ENCODE results near the gene WRAP73.
"Not testable (repeated sequence)": the region's sequence is repeated elsewhere in the genome, so short reads cannot be mapped to it uniquely, and the experiment has no call there.

WRAP73 gene

GRCh38 chr1:3627515-3628253, 22.2 kb downstream of the WRAP73 start:
- no peak for DNase-seq

GRCh38 chr1:3626025-3626424, 23.9 kb downstream of the WRAP73 start:
- no peak for DNase-seq

- DNase-seq: no peak
Measured at GRCh38 chr1:3625151-3625907, 24.6 kb downstream of the WRAP73 start.

GRCh38 chr1:3624200-3625136, 25.4 kb downstream of the WRAP73 start, which contains the start of gene TPRG1L:
TSS of gene TPRG1L (plus strand) at chr1:3625015. CDS start at chr1:3625073, 58 bp downstream.
- peak; percentile 97 for DNase-seq

GRCh38 chr1:3623441-3624199, 26.3 kb downstream of the WRAP73 start:
- DNase-seq: no peak

- DNase-seq: not testable (repeated sequence)
Measured at GRCh38 chr1:3622102-3622501, 27.8 kb downstream of the WRAP73 start.

- not testable (repeated sequence) for DNase-seq
Measured at GRCh38 chr1:3621151-3621671, 28.7 kb downstream of the WRAP73 start.

GRCh38 chr1:3620708-3621107, 29.2 kb downstream of the WRAP73 start:
- DNase-seq: no peak

GRCh38 chr1:3618881-3619671, 30.8 kb downstream of the WRAP73 start:
- DNase-seq: peak; percentile 82

- no peak for DNase-seq
Measured at GRCh38 chr1:3618531-3618880, 31.4 kb downstream of the WRAP73 start.

- no peak for DNase-seq
Measured at GRCh38 chr1:3617806-3618345, 32.0 kb downstream of the WRAP73 start.

GRCh38 chr1:3616861-3617260, 33.0 kb downstream of the WRAP73 start:
- no peak for DNase-seq

GRCh38 chr1:3614755-3615742, 34.9 kb downstream of the WRAP73 start:
- no peak for DNase-seq

- DNase-seq: no peak
Measured at GRCh38 chr1:3612123-3612522, 37.8 kb downstream of the WRAP73 start.

GRCh38 chr1:3611170-3612019, 38.5 kb downstream of the WRAP73 start, which contains the start of gene MEGF6:
TSS of gene MEGF6 (minus strand) at chr1:3611508. CDS start at chr1:3611268, 240 bp downstream.
- DNase-seq: peak; percentile 55

GRCh38 chr1:3610527-3611169, 39.3 kb downstream of the WRAP73 start:
- no peak for DNase-seq

- no peak for DNase-seq
Measured at GRCh38 chr1:3609769-3610526, 40.0 kb downstream of the WRAP73 start.
